Loucy (cell line): ENCODE data around the gene SASH1.
"Not testable (repeated sequence)": the region's sequence is repeated elsewhere in the genome, so short reads cannot be mapped to it uniquely, and the experiment has no call there.

Experiments used
- H2AFZ ChIP-seq: fragments of 200-600 bp; sonication (generic); 2 replicates; pipeline ENCODE4 v1.6.0; 2016; ENCODE audit warnings: antibody characterized with exemption, mild to moderate bottlenecking, low read length, moderate library complexity
- H3F3A ChIP-seq: fragments of 200-600 bp; 2 replicates; pipeline ENCODE4 v1.6.0; 2016; ENCODE audit warnings: antibody characterized with exemption, low read depth, mild to moderate bottlenecking
- H3K27me3 ChIP-seq: fragments of 200-600 bp; sonication (generic); 2 replicates; pipeline ENCODE4 v1.6.1; 2014; ENCODE audit warnings: low read length, mild to moderate bottlenecking; ENCODE audit not compliant: insufficient read depth, poor library complexity, severe bottlenecking
- H3K36me3 ChIP-seq: fragments of 200-600 bp; sonication (generic); 2 replicates; pipeline ENCODE4 v1.6.1; 2016; ENCODE audit warnings: low read length; ENCODE audit not compliant: insufficient read depth
- H3K4me1 ChIP-seq: fragments of 200-600 bp; sonication (generic); 2 replicates; pipeline ENCODE4 v1.5.1; 2014; ENCODE audit warnings: low read length, mild to moderate bottlenecking; ENCODE audit not compliant: insufficient read depth, poor library complexity, severe bottlenecking
- H3K4me2 ChIP-seq: fragments of 200-600 bp; sonication (generic); 2 replicates; pipeline ENCODE4 v1.6.0; 2014; ENCODE audit warnings: antibody characterized with exemption, low read length, low read depth, mild to moderate bottlenecking; ENCODE audit not compliant: poor library complexity, severe bottlenecking
- H3K4me3 ChIP-seq: fragments of 200-600 bp; sonication (generic); 2 replicates; pipeline ENCODE4 v1.5.1; 2014; ENCODE audit warnings: low read length, mild to moderate bottlenecking, mixed read lengths; ENCODE audit not compliant: poor library complexity, severe bottlenecking
- H3K79me2 ChIP-seq: fragments of 200-600 bp; sonication (generic); 2 replicates; pipeline ENCODE4 v1.6.1; 2014; ENCODE audit warnings: low read length; ENCODE audit not compliant: insufficient read depth
- H3K9ac ChIP-seq: fragments of 200-600 bp; sonication (generic); 2 replicates; pipeline ENCODE4 v1.6.0; 2014; ENCODE audit warnings: mild to moderate bottlenecking, low read depth, low read length, moderate library complexity; ENCODE audit not compliant: poor library complexity, severe bottlenecking
- H3K9me2 ChIP-seq: fragments of 200-600 bp; sonication (generic); replicated peaks from 2 replicates; pipeline ENCODE4 v1.6.1; 2016; ENCODE audit warnings: low read depth, low read length, mixed read lengths
- H3K9me3 ChIP-seq: fragments of 200-600 bp; sonication (generic); 2 replicates; pipeline ENCODE4 v1.6.1; 2014; ENCODE audit warnings: mild to moderate bottlenecking, antibody characterized with exemption, low read length, low read depth; ENCODE audit not compliant: insufficient read depth
- H4K20me1 ChIP-seq: fragments of 200-600 bp; sonication (generic); 2 replicates; pipeline ENCODE4 v1.6.0; 2014; ENCODE audit warnings: antibody characterized with exemption, low read length, mild to moderate bottlenecking; ENCODE audit not compliant: insufficient read depth, poor library complexity, severe bottlenecking
- EZH2phosphoT487 ChIP-seq: fragments of 200-600 bp; IDR thresholded peaks from 2 replicates; pipeline ENCODE4 v1.6.1; 2018; ENCODE audit warnings: antibody characterized with exemption, mild to moderate bottlenecking, moderate library complexity, borderline replicate concordance
- TF ChIP-seq, protein P1 (sequence below): fragments of 200-600 bp; sonication (generic); conservative IDR thresholded peaks from 2 replicates; pipeline ENCODE4 v1.5.1; 2014; ENCODE audit warnings: mild to moderate bottlenecking, antibody characterized with exemption, low read length

The SASH1 gene

DNA sequence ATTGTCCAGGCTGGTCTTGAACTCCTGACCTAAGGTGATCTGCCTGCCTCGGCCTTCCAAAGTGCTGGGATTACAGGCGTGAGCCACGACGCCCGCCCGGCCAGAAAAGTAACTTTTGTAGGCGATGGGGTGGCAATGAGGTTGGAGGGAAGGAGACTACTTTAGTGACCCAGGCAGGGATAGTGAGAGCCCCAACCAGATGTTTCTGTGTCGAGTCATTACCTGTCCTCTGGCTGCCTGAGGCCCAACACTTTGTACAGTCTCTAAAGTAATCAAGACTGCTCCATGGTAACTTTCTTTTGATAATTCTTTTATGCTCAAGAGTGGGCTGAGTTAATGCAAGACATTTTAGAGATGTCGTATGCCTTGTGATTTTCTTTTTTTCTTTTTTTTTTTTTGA is 6.8 kb downstream of the SASH1 start:
- Histone ChIP-seq H3F3A (no peaks in the 10 kb centered on the region), H3K27me3 (no peaks in the 10 kb centered on the region), H3K4me1 (no peaks in the 10 kb centered on the region), H4K20me1 (no peaks in the 10 kb centered on the region), H3K4me3 (no peak overlapping the region), H3K9ac (no peak overlapping the region), H2AFZ (no peak overlapping the region), H3K79me2 (no peaks in the 10 kb centered on the region), H3K9me2 (no peaks in the 10 kb centered on the region), H3K9me3 (no peaks in the 10 kb centered on the region), H3K4me2 (no peak overlapping the region), H3K36me3 (no peaks in the 10 kb centered on the region)
- TF ChIP-seq EZH2phosphoT487 = no peak

DNA sequence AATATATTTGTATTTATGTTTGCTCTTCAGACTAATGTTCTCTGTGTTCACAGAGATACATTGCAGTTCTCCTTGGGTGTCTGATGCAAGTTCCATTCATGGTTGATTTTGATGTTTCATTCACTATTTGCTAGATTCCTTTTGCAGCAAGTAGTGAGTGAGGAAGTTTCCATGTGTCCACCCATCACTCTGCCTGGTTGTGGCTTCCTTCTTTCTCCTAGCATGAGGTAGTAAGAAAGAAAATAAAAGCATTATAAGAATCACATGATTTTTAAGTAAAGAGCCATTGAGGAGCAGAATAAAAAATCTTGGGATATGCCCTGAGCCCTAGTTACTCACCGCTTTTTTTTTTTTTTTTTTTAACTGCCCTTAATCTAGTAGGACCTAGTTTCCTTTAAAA is 8.7 kb downstream of the SASH1 start:
- Histone ChIP-seq H3F3A (no peaks in the 10 kb centered on the region), H4K20me1 (no peaks in the 10 kb centered on the region), H3K4me2 (no peak overlapping the region), H3K9me2 (no peaks in the 10 kb centered on the region), H3K27me3 (no peaks in the 10 kb centered on the region), H2AFZ (no peak overlapping the region), H3K79me2 (no peaks in the 10 kb centered on the region), H3K36me3 (no peaks in the 10 kb centered on the region), H3K4me1 (no peaks in the 10 kb centered on the region), H3K4me3 (no peak overlapping the region), H3K9ac (no peak overlapping the region), H3K9me3 (no peaks in the 10 kb centered on the region)
- TF ChIP-seq, protein P1, sequence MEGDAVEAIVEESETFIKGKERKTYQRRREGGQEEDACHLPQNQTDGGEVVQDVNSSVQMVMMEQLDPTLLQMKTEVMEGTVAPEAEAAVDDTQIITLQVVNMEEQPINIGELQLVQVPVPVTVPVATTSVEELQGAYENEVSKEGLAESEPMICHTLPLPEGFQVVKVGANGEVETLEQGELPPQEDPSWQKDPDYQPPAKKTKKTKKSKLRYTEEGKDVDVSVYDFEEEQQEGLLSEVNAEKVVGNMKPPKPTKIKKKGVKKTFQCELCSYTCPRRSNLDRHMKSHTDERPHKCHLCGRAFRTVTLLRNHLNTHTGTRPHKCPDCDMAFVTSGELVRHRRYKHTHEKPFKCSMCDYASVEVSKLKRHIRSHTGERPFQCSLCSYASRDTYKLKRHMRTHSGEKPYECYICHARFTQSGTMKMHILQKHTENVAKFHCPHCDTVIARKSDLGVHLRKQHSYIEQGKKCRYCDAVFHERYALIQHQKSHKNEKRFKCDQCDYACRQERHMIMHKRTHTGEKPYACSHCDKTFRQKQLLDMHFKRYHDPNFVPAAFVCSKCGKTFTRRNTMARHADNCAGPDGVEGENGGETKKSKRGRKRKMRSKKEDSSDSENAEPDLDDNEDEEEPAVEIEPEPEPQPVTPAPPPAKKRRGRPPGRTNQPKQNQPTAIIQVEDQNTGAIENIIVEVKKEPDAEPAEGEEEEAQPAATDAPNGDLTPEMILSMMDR = no peak
- TF ChIP-seq EZH2phosphoT487 = no peak

DNA sequence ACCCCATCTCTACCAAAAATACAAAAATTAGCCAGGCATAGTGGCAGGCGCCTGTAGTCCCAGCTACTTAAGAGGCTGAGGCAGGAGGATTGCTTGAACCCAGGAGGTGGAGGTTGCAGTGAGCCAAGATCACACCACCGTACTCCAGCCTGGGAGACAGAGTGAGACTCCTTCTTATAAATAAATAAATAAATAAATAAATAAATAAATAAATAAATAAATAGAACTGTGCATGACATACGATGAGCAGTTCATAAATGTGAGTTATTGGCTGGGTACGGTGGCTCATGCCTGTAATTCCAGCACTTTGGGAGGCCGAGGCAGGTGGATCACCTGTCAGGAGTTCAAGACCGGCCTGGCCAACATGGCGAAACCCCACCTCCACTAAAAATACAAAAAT is 9.8 kb downstream of the SASH1 start:
- not testable (repeated sequence) for H3K9me2 ChIP-seq, H3K79me2 ChIP-seq, H2AFZ ChIP-seq, H3K9me3 ChIP-seq, H3F3A ChIP-seq, H3K4me2 ChIP-seq, H3K4me3 ChIP-seq, H3K9ac ChIP-seq, H3K27me3 ChIP-seq, H3K36me3 ChIP-seq, H3K4me1 ChIP-seq, H4K20me1 ChIP-seq

DNA sequence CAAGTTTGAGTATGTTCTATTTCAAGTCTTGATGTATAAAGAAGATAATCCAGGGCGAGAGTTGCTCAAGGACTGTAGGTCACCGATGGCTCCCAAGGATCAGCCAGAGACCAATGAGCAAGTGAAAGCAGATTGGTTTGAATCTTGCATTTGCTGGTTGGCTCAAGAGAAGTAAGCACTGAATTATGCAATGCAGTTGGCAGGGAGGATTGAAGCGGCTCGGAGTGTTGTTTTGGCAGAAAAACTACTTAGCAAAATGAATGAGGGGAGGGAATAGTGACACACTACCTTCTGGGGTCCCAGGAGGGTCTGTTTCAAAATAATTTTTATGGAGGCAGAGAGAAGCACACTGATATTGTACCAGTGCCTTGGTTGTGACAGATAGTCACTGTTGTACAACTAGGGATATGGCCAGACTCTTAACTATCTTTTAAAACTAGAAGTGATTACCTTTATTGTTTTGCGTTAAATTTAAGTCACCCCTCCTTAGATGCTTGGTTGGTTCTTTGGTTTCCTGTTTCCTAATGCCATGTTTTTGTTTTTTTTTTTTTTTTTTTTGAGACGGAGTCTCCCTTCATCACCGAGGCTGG is 15.7 kb downstream of the SASH1 start:
- Histone ChIP-seq H3K9me2 (no peaks in the 10 kb centered on the region), H3K4me2 (no peak overlapping the region), H3K79me2 (no peaks in the 10 kb centered on the region), H3F3A (no peaks in the 10 kb centered on the region), H4K20me1 (no peaks in the 10 kb centered on the region), H3K9me3 (no peaks in the 10 kb centered on the region), H3K4me3 (no peak overlapping the region), H3K27me3 (no peaks in the 10 kb centered on the region), H2AFZ (no peak overlapping the region), H3K36me3 (no peaks in the 10 kb centered on the region), H3K4me1 (no peaks in the 10 kb centered on the region), H3K9ac (no peak overlapping the region)
- no peak for TF ChIP-seq EZH2phosphoT487
- TF ChIP-seq, protein P1 = no peak
